Measurements from ENCODE around the gene NLGN1.

Gene NLGN1

DNA sequence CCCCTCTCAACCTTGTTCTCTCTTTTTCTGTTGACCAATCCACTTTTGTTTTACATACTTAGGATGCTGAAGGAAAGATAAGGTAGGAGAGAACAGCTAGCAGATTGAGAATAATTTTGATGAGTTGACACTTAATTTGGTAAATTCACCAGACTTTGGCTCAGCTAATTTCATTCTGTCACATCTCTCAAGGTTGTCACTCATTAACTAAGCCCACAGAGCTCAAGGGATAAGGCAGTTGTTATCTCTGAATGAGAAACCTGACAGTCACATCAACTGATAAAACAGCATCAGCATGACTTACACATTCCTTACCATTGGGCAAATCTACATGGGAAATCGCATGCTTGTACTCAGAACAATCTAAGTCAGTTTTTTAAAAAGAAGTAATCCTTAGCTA is 591.4 kb downstream of the NLGN1 start:
- Histone ChIP-seq H3K4me1 (no peaks in the 10 kb centered on the region), H4K20me1 (no peaks in the 10 kb centered on the region), H3K9me3 (no peaks in the 10 kb centered on the region), H3K27ac (no peak overlapping the region), H3K4me3 (no peak overlapping the region), H3K27me3 (no peaks in the 10 kb centered on the region), H3K4me2 (no peak overlapping the region), H3K36me3 (no peaks in the 10 kb centered on the region), H3K9ac (no peak overlapping the region)
- TF ChIP-seq Cebpa-rat (IDR thresholded peaks at IDR 0.05) = no peak

DNA sequence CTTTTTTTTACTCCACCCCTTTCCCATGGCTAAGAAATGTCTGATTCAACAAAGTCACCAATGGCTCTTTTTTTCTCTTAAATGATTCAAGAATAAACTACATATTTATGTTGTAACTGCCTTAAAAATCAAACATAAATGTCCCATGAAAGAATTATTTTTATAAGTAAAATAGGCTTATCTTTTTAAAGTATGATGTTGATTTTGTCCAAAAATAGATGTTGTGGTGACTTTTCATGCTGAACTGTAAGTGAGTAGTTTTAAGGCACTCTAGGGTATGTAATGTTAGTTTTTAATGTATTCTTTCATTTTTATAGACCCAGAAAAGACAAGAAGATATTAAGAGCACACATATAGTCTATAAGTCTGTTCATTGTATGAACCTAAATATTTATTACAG is 594.9 kb downstream of the NLGN1 start:
- H3K4me3 ChIP-seq = no peak overlapping the region
- no peaks in the 10 kb centered on the region for H4K20me1 ChIP-seq
- H3K4me2 ChIP-seq = no peak overlapping the region
- H3K27me3 ChIP-seq = no peaks in the 10 kb centered on the region
- H3K9me3 ChIP-seq = no peaks in the 10 kb centered on the region
- no peak overlapping the region for H3K27ac ChIP-seq
- no peak for TF ChIP-seq Cebpa-rat (IDR thresholded peaks at IDR 0.05)
- H3K4me1 ChIP-seq = no peaks in the 10 kb centered on the region
- H3K36me3 ChIP-seq = no peaks in the 10 kb centered on the region
- no peak overlapping the region for H3K9ac ChIP-seq

DNA sequence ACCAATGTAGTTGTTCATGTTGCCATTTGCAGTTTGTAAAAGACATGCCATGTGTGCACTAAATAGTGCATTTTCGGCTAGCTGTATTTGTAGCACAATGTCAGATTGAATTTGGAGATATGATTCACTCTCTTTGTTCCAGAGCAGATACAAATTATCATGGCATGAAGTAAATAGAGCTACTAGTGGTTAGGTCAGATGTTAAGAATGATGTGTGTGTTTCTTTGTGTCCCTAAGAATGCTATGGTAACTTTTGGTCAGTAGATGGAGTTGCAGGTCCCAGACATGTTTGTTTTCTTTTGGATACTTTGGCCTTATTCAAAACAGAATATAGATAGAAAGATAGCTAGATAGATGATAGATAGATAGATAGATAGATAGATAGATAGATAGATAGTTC is 595.8 kb downstream of the NLGN1 start:
- Histone ChIP-seq H4K20me1 (no peaks in the 10 kb centered on the region), H3K36me3 (no peaks in the 10 kb centered on the region), H3K4me3 (no peak overlapping the region), H3K4me1 (no peaks in the 10 kb centered on the region), H3K9me3 (no peaks in the 10 kb centered on the region), H3K9ac (no peak overlapping the region), H3K27me3 (no peaks in the 10 kb centered on the region), H3K27ac (no peak overlapping the region), H3K4me2 (no peak overlapping the region)
- no peak for TF ChIP-seq Cebpa-rat (IDR thresholded peaks at IDR 0.05)

DNA sequence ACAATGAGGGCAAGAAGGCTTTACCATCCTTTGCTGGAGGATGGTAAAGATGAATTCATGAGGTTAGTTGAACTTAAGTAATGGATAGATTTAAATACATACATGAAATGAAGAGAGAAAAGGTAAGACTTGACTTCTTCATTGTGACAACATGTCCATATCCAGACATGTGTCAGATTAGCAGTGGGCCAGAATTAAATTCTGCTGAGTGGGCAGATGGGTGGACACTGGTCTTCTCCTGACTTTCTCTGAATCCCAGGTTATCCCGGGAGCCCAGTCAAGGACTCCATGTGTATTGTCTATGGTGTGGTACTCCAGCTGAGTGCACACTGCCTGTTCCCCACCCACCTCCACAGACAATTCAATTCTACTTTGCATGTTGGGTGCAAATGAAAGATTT is 603.1 kb downstream of the NLGN1 start:
- TF ChIP-seq Cebpa-rat (IDR thresholded peaks at IDR 0.05) = no peak
- H3K27me3 ChIP-seq = no peaks in the 10 kb centered on the region
- H4K20me1 ChIP-seq = no peaks in the 10 kb centered on the region
- H3K4me3 ChIP-seq = no peak overlapping the region
- H3K36me3 ChIP-seq = no peaks in the 10 kb centered on the region
- H3K4me2 ChIP-seq = no peak overlapping the region
- no peak overlapping the region for H3K27ac ChIP-seq
- no peaks in the 10 kb centered on the region for H3K4me1 ChIP-seq
- H3K9me3 ChIP-seq = no peaks in the 10 kb centered on the region
- no peak overlapping the region for H3K9ac ChIP-seq

DNA sequence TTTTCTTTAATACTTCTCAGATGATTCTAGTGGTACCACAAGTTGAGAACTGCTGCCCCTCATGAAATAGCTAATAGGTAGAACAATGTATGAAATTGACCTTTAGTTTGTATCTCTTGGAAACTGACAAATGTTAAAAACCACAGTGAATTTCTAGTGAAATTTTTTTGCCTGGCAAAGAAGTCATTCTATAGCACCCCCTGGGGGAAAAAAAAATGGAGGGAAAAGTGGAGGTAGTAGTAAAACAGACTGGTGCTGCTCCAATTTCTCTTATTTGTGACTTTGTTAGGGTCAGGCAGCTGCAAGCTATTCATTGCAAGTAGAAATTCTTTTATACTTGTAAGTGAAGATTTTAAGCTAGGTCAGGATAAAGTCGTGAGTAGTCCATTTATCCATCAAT is 605.0 kb downstream of the NLGN1 start:
- no peaks in the 10 kb centered on the region for H4K20me1 ChIP-seq
- H3K36me3 ChIP-seq = no peaks in the 10 kb centered on the region
- no peak overlapping the region for H3K27ac ChIP-seq
- no peaks in the 10 kb centered on the region for H3K27me3 ChIP-seq
- H3K9me3 ChIP-seq = no peaks in the 10 kb centered on the region
- H3K9ac ChIP-seq = no peak overlapping the region
- H3K4me2 ChIP-seq = no peak overlapping the region
- no peak overlapping the region for H3K4me3 ChIP-seq
- no peaks in the 10 kb centered on the region for H3K4me1 ChIP-seq
- no peak for TF ChIP-seq Cebpa-rat (IDR thresholded peaks at IDR 0.05)

DNA sequence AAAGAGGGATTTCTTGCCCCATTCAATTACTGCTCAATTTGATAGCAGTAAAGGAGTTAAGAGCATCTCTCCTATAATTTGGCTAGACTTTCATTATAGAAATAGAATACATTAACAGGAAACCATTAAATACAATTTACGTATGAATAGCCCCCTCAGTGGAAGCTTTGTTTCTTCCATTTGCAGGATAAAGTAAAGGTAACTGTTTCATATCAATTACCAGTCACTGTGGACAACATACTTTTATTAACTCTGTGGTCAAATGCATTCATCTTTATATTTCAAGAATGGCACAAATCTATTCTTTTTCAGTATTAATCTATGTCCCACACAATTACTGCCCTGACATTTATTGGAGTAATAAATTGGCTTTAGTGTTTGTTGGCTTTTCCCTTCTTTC is 613.4 kb downstream of the NLGN1 start:
- H4K20me1 ChIP-seq = no peaks in the 10 kb centered on the region
- no peak overlapping the region for H3K4me3 ChIP-seq
- H3K9ac ChIP-seq = no peak overlapping the region
- TF ChIP-seq Cebpa-rat (IDR thresholded peaks at IDR 0.05) = no peak
- no peaks in the 10 kb centered on the region for H3K27me3 ChIP-seq
- H3K4me2 ChIP-seq = no peak overlapping the region
- H3K36me3 ChIP-seq = no peaks in the 10 kb centered on the region
- no peak overlapping the region for H3K27ac ChIP-seq
- no peaks in the 10 kb centered on the region for H3K9me3 ChIP-seq
- H3K4me1 ChIP-seq = no peaks in the 10 kb centered on the region

DNA sequence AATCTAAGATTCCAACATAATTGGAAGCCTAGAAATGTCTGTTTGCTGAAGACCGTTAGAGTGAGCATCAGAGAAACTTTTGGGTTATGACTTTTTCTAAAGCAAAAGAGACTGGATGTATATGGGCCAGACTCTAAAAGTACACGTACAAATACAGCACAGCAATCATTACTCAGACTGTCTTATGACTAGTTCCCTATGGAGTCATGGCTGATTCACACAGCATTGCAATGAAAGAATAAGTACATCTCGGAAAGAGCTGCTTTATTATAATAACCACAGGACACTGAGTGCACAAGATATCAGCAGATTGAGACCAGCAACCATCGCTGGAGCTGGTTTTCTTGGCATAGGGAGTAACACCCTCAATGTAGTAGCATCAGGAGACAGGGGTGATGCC is 618.6 kb downstream of the NLGN1 start:
- no peak for TF ChIP-seq Cebpa-rat (IDR thresholded peaks at IDR 0.05)
- Histone ChIP-seq H3K4me1 (no peaks in the 10 kb centered on the region), H3K27ac (no peak overlapping the region), H3K36me3 (no peaks in the 10 kb centered on the region), H3K4me3 (no peak overlapping the region), H3K4me2 (no peak overlapping the region), H4K20me1 (no peaks in the 10 kb centered on the region), H3K9me3 (peaks cover 4% of the 10 kb centered on the region; the same call in 1 of the 2 replicates), H3K9ac (no peak overlapping the region), H3K27me3 (no peaks in the 10 kb centered on the region)

DNA sequence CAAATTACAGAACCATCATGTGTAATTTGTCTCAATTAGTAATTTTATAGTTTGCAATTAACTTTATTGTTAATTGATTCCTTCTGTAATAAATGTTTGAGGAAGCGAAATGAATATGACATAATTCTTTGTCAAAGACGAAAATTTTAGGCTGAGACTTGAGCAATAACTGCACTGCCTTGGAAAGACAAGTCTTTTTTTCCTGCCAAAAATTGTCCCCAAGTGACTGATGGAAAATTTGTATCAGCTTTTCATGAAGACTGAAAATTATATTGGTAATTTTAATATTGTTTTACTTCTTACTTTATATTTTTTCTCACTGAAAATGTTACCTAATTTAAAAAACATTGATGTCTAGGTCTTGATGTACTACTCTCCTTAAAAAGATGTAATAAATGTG is 622.6 kb downstream of the NLGN1 start:
- no peaks in the 10 kb centered on the region for H3K36me3 ChIP-seq
- H3K4me3 ChIP-seq = no peak overlapping the region
- peaks cover 4% of the 10 kb centered on the region; the same call in 1 of the 2 replicates for H3K9me3 ChIP-seq
- H4K20me1 ChIP-seq = no peaks in the 10 kb centered on the region
- no peaks in the 10 kb centered on the region for H3K4me1 ChIP-seq
- H3K27me3 ChIP-seq = no peaks in the 10 kb centered on the region
- H3K4me2 ChIP-seq = no peak overlapping the region
- no peak overlapping the region for H3K27ac ChIP-seq
- TF ChIP-seq Cebpa-rat (IDR thresholded peaks at IDR 0.05) = no peak
- H3K9ac ChIP-seq = no peak overlapping the region

DNA sequence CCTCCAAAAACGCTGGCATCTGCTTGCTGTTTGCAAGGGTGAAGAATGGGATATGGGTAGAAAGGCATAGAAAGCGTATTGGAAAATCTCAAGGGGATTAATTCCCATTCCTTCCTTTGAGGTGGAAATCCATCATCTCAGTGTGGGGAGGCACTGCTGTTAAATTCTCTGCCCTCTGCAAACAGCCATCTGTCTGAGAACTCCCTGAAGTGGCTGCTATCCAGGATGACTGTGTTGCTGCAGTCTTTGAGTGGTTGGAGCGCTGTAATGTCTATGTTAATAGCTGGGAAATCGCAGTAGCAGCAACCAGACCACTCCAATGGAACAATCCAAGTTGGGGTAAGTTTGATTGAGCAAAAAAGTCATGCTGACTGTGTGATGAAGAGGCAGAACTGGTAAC is 625.9 kb downstream of the NLGN1 start:
- Histone ChIP-seq H3K27ac (no peak overlapping the region), H3K9me3 (peaks cover 6% of the 10 kb centered on the region), H3K4me2 (no peak overlapping the region), H4K20me1 (no peaks in the 10 kb centered on the region), H3K36me3 (no peaks in the 10 kb centered on the region), H3K4me3 (no peak overlapping the region), H3K4me1 (no peaks in the 10 kb centered on the region), H3K9ac (no peak overlapping the region), H3K27me3 (no peaks in the 10 kb centered on the region)
- TF ChIP-seq Cebpa-rat (IDR thresholded peaks at IDR 0.05) = no peak

DNA sequence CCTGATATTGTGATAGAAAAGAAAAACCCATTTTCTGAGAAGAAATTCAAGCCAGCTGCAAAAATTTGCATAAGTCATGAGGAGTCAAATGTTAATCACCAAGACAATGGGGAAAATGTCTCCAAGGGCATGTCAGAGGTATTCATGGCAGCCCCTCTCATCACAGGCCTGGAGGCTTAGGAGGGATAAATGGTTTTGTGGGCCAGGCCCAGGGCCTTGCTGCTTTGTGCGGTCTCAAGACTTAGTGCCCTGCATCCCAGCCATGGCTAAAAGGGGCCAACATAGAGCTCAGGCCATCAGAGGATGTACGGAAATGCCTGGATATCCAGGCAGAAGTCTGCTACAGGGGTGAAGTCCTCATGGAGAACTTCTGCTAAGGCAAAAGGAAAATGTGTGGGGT is 631.1 kb downstream of the NLGN1 start:
- Histone ChIP-seq H3K4me3 (no peak overlapping the region), H3K9ac (no peak overlapping the region), H4K20me1 (no peaks in the 10 kb centered on the region), H3K4me2 (no peak overlapping the region), H3K4me1 (no peaks in the 10 kb centered on the region), H3K27me3 (no peaks in the 10 kb centered on the region), H3K27ac (no peak overlapping the region), H3K9me3 (peaks cover 19% of the 10 kb centered on the region), H3K36me3 (no peaks in the 10 kb centered on the region)
- TF ChIP-seq Cebpa-rat (IDR thresholded peaks at IDR 0.05) = no peak

DNA sequence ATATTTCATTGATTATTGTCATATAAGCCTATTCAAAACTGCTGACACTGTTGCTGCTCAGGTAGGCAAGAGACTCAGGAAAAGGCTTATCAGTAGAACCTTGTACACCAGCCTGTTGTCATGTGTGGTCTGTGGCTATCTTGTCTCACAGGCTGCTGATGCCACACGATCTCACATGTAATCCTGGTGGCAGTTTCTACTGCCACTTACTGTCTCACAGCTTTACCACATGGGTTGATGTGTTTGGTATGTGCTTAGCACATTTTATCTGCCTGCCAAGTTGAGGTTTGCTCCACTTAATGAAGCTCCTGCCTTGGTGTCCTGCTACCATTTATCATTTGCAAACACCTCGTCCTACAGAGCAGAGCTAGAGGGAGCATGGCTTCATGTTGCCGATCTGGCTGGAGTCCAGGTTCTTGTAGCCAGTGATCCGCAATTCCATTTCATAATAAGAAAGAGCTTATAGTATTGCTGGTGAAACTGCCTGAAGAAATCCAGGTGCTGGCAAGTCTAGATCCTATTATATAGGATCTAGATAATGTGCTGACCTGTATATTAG is 637.9 kb downstream of the NLGN1 start:
- Histone ChIP-seq H3K27me3 (no peaks in the 10 kb centered on the region), H3K36me3 (no peaks in the 10 kb centered on the region), H3K9me3 (no peaks in the 10 kb centered on the region), H3K4me3 (no peak overlapping the region), H3K4me2 (no peak overlapping the region), H3K27ac (no peak overlapping the region), H4K20me1 (no peaks in the 10 kb centered on the region), H3K9ac (no peak overlapping the region), H3K4me1 (no peaks in the 10 kb centered on the region)
- no peak for TF ChIP-seq Cebpa-rat (IDR thresholded peaks at IDR 0.05)

Measured in BLaER1 (cell line).